Measurements from ENCODE around the gene BTNL3.
"Not testable (repeated sequence)": the region's sequence is repeated elsewhere in the genome, so short reads cannot be mapped to it uniquely, and the experiment has no call there.

BTNL3 gene

GRCh38 chr5:181024245-181025064 lies 35.8 kb downstream of the BTNL3 start:
- DNase-seq: no peak

GRCh38 chr5:181027452-181028031 lies 38.9 kb downstream of the BTNL3 start:
- no peak for DNase-seq

- DNase-seq: no peak
Observed at GRCh38 chr5:181028032-181028819, 39.6 kb downstream of the BTNL3 start.

- DNase-seq: no peak
Observed at GRCh38 chr5:181031716-181032115, 43.1 kb downstream of the BTNL3 start.

GRCh38 chr5:181035991-181036815 lies 47.6 kb downstream of the BTNL3 start:
- no peak for DNase-seq

GRCh38 chr5:181036816-181037364 lies 48.2 kb downstream of the BTNL3 start:
- no peak for DNase-seq

GRCh38 chr5:181037365-181037861 lies 48.8 kb downstream of the BTNL3 start:
- no peak for DNase-seq

GRCh38 chr5:181039471-181039870 lies 50.8 kb downstream of the BTNL3 start:
- DNase-seq: no peak

- DNase-seq: no peak
Observed at GRCh38 chr5:181039931-181040630, 51.4 kb downstream of the BTNL3 start, which contains the start of gene BTNL9. BTNL9 (plus strand) TSS chr5:181040266; CDS start chr5:181045490, 5,224 bp downstream.

- no peak for DNase-seq
Observed at GRCh38 chr5:181040631-181040945, 51.9 kb downstream of the BTNL3 start.

GRCh38 chr5:181041043-181041442 lies 52.4 kb downstream of the BTNL3 start:
- DNase-seq: no peak

- DNase-seq: no peak
Observed at GRCh38 chr5:181042036-181042713, 53.5 kb downstream of the BTNL3 start.

GRCh38 chr5:181042722-181043121 lies 54.1 kb downstream of the BTNL3 start:
- DNase-seq: no peak

GRCh38 chr5:181043285-181044092 lies 54.8 kb downstream of the BTNL3 start:
- DNase-seq: no peak

- DNase-seq: no peak
Observed at GRCh38 chr5:181044093-181044599, 55.5 kb downstream of the BTNL3 start.

GRCh38 chr5:181044662-181045305 lies 56.1 kb downstream of the BTNL3 start:
- no peak for DNase-seq

- no peak for DNase-seq
Observed at GRCh38 chr5:181045316-181045715, 56.7 kb downstream of the BTNL3 start.

- DNase-seq: not testable (repeated sequence)
Observed at GRCh38 chr5:181045857-181046256, 57.2 kb downstream of the BTNL3 start.

- no peak for DNase-seq
Observed at GRCh38 chr5:181047288-181047687, 58.6 kb downstream of the BTNL3 start.

Measured in CD4-positive, alpha-beta T cell treated with Interleukin-15 for 1 hour (primary cell).